ENCODE measurements around the gene CARMIL3.
"Not testable (repeated sequence)": the region's sequence is repeated elsewhere in the genome, so short reads cannot be mapped to it uniquely, and the experiment has no call there.

GRCh38 chr14:24024939-24025418 is 26.8 kb upstream of the CARMIL3 start:
- TF ChIP-seq CTCF, EZH2, EZH2phosphoT487 (IDR thresholded peaks at IDR 0.05): not testable (repeated sequence)

Measured in neural progenitor cell (in vitro differentiated cells).